HepG2 (cell line): ENCODE data around the gene PROCR. TPM values are rescaled to one million over a fixed set of nuclear protein-coding genes. Genes with fewer than 3 reads are reported as not detected.
A peak's percentile ranks its signal among the peaks of the same experiment; 100 is the strongest.

Source experiments
- CENPT ChIP-seq: sonication (generic); formaldehyde crosslinking; IDR thresholded peaks from 2 replicates; pipeline ENCODE4 v1.8.0; 2022; ENCODE audit warnings: low read depth, mild to moderate bottlenecking, moderate library complexity, missing genetic modification reagents
- FOXO1 ChIP-seq: sonication (generic); formaldehyde crosslinking; IDR thresholded peaks from 2 replicates; pipeline ENCODE4 v1.4.0; 2020; ENCODE audit warnings: missing genetic modification reagents
- GPN1 ChIP-seq: sonication (generic); formaldehyde crosslinking; IDR thresholded peaks from 2 replicates; pipeline ENCODE4 v1.5.1; 2020; ENCODE audit warnings: missing genetic modification reagents, borderline replicate concordance
- HCFC1 ChIP-seq: fragments of 150-350 bp; IDR thresholded peaks from 2 replicates; pipeline ENCODE4 v1.6.1; 2014; ENCODE audit warnings: low read depth, low read length
- NR3C1 ChIP-seq: sonication (generic); formaldehyde crosslinking; IDR thresholded peaks from 2 replicates; pipeline ENCODE4 v1.4.0; 2020; ENCODE audit warnings: missing genetic modification reagents
- PHF21A ChIP-seq: sonication (generic); formaldehyde crosslinking; IDR thresholded peaks from 2 replicates; pipeline ENCODE4 v1.5.0; 2020; ENCODE audit warnings: mild to moderate bottlenecking, missing genetic modification reagents
- RORA ChIP-seq: sonication (generic); formaldehyde crosslinking; IDR thresholded peaks from 2 replicates; pipeline ENCODE4 v1.5.0; 2020; ENCODE audit warnings: mild to moderate bottlenecking, missing genetic modification reagents, moderate library complexity
- TBX2 ChIP-seq: sonication (generic); formaldehyde crosslinking; IDR thresholded peaks from 2 replicates; pipeline ENCODE4 v1.5.0; 2020; ENCODE audit warnings: missing genetic modification reagents, mild to moderate bottlenecking, borderline replicate concordance
- TCF7L2 ChIP-seq: IDR thresholded peaks from 2 replicates; pipeline ENCODE4 v1.6.1; 2011; ENCODE audit warnings: mild to moderate bottlenecking, low read depth, low read length, moderate library complexity
- TMF1 ChIP-seq: sonication (generic); formaldehyde crosslinking; IDR thresholded peaks from 2 replicates; pipeline ENCODE4 v1.8.1; 2022; ENCODE audit warnings: low read depth, missing genetic modification reagents
- TSC22D2 ChIP-seq: sonication (generic); formaldehyde crosslinking; IDR thresholded peaks from 2 replicates; pipeline ENCODE4 v1.5.1; 2020; ENCODE audit warnings: missing genetic modification reagents, mild to moderate bottlenecking, borderline replicate concordance
- ZFY ChIP-seq: sonication (generic); formaldehyde crosslinking; IDR thresholded peaks from 2 replicates; pipeline ENCODE4 v1.4.0; 2020; ENCODE audit warnings: missing genetic modification reagents
- ZNF354B ChIP-seq: sonication (generic); formaldehyde crosslinking; IDR thresholded peaks from 2 replicates; pipeline ENCODE4 v1.8.0; 2022; ENCODE audit warnings: mild to moderate bottlenecking, missing genetic modification reagents
- ZNF562 ChIP-seq: sonication (generic); formaldehyde crosslinking; IDR thresholded peaks from 2 replicates; pipeline ENCODE4 v1.8.0; 2022; ENCODE audit warnings: missing genetic modification reagents, borderline replicate concordance
- ZNF790 ChIP-seq: sonication (generic); formaldehyde crosslinking; IDR thresholded peaks from 2 replicates; pipeline ENCODE4 v1.8.0; 2022; ENCODE audit warnings: missing genetic modification reagents, mild to moderate bottlenecking, borderline replicate concordance
- ZNF841 ChIP-seq: sonication (generic); formaldehyde crosslinking; IDR thresholded peaks from 2 replicates; pipeline ENCODE4 v1.8.1; 2023; ENCODE audit warnings: missing genetic modification reagents, borderline replicate concordance
- polyA plus RNA-seq, 8 experiments: library from polyadenylated mRNA; depleted of rRNA in 3 of 8; stranded (reverse) in 7 of 8; unstranded in 1 of 8; fragments of >200 nt; fragmentation: Illumina TruSeq in 4 of 8; extraction: Trizol in 4 of 8; gene quantifications; 2 replicates each; pipeline versions ENCODE4 v1.2.1 to v1.2.3, GENCODE V29; 2011 to 2016; ENCODE audit warnings: low read depth in 4 of 8, missing spikeins in 1 of 8, mixed read lengths in 1 of 8; ENCODE audit not compliant: insufficient read depth in 1 of 8
- total RNA-seq, 5 experiments: library from RNA; depleted of rRNA; stranded (reverse); fragments of >200 nt; fragmentation: Illumina TruSeq; extraction: Trizol; gene quantifications; 2 replicates each; pipeline ENCODE4 v1.2.3, GENCODE V29; 2016; ENCODE audit warnings: low read depth in 1 of 5
- TF ChIP-seq, protein P1 (sequence below): sonication (generic); formaldehyde crosslinking; conservative IDR thresholded peaks from 2 replicates; pipeline ENCODE4 v1.8.1; 2023; ENCODE audit warnings: missing genetic modification reagents
- TF ChIP-seq, protein P2 (sequence below), 2 experiments: sonication (generic) in 1 of 2; formaldehyde crosslinking in 1 of 2; IDR thresholded peaks; 2 replicates each; pipeline versions ENCODE4 v1.5.1 to v1.6.1; 2011 to 2020; ENCODE audit warnings: borderline replicate concordance in 1 of 2, low read depth in 1 of 2, low read length in 1 of 2, mild to moderate bottlenecking in 1 of 2, missing genetic modification reagents in 1 of 2, moderate library complexity in 1 of 2
- TF ChIP-seq, protein P3 (sequence below): sonication (generic); formaldehyde crosslinking; IDR thresholded peaks from 2 replicates; pipeline ENCODE4 v1.4.0; 2020; ENCODE audit warnings: mild to moderate bottlenecking, low read depth, missing genetic modification reagents
- TF ChIP-seq, protein P4 (sequence below): sonication (generic); formaldehyde crosslinking; IDR thresholded peaks from 2 replicates; pipeline ENCODE4 v1.5.1; 2020; ENCODE audit warnings: missing genetic modification reagents, mild to moderate bottlenecking, borderline replicate concordance
- TF ChIP-seq, protein P5 (sequence below): IDR thresholded peaks from 2 replicates; pipeline ENCODE4 v1.6.1; 2016

The PROCR gene
- total and polyA plus RNA-seq, 2 of the 13 experiments (the other 11 are each of a cell fraction or from before 2014, with no cell fraction given), result 1.4 to 1.7 TPM

DNA sequence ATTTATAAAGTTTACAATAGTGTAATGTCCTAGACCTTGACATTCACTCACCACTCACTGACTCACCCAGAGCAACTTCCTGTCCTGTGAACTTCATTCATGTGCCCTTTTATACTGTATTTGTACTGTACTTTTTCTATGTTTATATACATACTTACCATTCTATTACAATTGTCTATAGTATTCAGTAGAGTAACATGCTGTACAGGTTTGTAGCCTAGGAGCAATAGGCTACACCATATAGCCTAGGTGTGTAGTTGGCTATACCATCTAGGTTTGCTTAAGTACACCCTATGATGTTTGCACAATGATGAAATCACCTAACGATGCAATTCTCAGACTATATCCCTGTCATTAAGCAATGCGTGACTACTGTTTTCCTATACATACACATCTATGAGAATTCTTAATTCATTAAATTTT lies 42.2 kb upstream of the PROCR start (continued):
- TF ChIP-seq, protein P1, sequence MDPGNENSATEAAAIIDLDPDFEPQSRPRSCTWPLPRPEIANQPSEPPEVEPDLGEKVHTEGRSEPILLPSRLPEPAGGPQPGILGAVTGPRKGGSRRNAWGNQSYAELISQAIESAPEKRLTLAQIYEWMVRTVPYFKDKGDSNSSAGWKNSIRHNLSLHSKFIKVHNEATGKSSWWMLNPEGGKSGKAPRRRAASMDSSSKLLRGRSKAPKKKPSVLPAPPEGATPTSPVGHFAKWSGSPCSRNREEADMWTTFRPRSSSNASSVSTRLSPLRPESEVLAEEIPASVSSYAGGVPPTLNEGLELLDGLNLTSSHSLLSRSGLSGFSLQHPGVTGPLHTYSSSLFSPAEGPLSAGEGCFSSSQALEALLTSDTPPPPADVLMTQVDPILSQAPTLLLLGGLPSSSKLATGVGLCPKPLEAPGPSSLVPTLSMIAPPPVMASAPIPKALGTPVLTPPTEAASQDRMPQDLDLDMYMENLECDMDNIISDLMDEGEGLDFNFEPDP (CRISPR knock-in tag), result no peak
- TF ChIP-seq PHF21A (0 out of 2 replicates have a peak, but pooled peaks have one; percentile 23), ZNF790 (CRISPR knock-in tag) (no peak), RORA (CRISPR knock-in tag) (no peak), FOXO1 (no peak), HCFC1 (no peak), ZNF354B (CRISPR knock-in tag) (no peak), ZNF562 (CRISPR knock-in tag) (no peak), TMF1 (CRISPR knock-in tag) (no peak), TCF7L2 (no peak), CENPT (CRISPR knock-in tag) (no peak), GPN1 (no peak), ZFY (CRISPR knock-in tag) (no peak), NR3C1 (CRISPR knock-in tag) (no peak), ZNF841 (CRISPR knock-in tag) (no peak), TBX2 (CRISPR knock-in tag) (no peak), TSC22D2 (CRISPR knock-in tag) (no peak)
- TF ChIP-seq, protein P2, sequence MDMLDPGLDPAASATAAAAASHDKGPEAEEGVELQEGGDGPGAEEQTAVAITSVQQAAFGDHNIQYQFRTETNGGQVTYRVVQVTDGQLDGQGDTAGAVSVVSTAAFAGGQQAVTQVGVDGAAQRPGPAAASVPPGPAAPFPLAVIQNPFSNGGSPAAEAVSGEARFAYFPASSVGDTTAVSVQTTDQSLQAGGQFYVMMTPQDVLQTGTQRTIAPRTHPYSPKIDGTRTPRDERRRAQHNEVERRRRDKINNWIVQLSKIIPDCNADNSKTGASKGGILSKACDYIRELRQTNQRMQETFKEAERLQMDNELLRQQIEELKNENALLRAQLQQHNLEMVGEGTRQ (IDR thresholded peaks at IDR 0.05; ENCODE audit: low read depth, low read length), result no peak
- TF ChIP-seq, protein P2 (CRISPR knock-in tag; IDR thresholded peaks at IDR 0.05; ENCODE audit: borderline replicate concordance), result no peak
- TF ChIP-seq, protein P3, sequence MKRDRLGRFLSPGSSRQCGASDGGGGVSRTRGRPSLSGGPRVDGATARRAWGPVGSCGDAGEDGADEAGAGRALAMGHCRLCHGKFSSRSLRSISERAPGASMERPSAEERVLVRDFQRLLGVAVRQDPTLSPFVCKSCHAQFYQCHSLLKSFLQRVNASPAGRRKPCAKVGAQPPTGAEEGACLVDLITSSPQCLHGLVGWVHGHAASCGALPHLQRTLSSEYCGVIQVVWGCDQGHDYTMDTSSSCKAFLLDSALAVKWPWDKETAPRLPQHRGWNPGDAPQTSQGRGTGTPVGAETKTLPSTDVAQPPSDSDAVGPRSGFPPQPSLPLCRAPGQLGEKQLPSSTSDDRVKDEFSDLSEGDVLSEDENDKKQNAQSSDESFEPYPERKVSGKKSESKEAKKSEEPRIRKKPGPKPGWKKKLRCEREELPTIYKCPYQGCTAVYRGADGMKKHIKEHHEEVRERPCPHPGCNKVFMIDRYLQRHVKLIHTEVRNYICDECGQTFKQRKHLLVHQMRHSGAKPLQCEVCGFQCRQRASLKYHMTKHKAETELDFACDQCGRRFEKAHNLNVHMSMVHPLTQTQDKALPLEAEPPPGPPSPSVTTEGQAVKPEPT (CRISPR knock-in tag), result no peak
- TF ChIP-seq, protein P4, sequence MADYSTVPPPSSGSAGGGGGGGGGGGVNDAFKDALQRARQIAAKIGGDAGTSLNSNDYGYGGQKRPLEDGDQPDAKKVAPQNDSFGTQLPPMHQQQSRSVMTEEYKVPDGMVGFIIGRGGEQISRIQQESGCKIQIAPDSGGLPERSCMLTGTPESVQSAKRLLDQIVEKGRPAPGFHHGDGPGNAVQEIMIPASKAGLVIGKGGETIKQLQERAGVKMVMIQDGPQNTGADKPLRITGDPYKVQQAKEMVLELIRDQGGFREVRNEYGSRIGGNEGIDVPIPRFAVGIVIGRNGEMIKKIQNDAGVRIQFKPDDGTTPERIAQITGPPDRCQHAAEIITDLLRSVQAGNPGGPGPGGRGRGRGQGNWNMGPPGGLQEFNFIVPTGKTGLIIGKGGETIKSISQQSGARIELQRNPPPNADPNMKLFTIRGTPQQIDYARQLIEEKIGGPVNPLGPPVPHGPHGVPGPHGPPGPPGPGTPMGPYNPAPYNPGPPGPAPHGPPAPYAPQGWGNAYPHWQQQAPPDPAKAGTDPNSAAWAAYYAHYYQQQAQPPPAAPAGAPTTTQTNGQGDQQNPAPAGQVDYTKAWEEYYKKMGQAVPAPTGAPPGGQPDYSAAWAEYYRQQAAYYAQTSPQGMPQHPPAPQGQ (CRISPR knock-in tag), result no peak
- TF ChIP-seq, protein P5, sequence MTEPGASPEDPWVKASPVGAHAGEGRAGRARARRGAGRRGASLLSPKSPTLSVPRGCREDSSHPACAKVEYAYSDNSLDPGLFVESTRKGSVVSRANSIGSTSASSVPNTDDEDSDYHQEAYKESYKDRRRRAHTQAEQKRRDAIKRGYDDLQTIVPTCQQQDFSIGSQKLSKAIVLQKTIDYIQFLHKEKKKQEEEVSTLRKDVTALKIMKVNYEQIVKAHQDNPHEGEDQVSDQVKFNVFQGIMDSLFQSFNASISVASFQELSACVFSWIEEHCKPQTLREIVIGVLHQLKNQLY (CRISPR knock-in tag), result no peak
